GM12878 (cell line): ENCODE data around the gene CNTNAP2. TPM values are rescaled to one million over a fixed set of nuclear protein-coding genes. Genes with fewer than 3 reads are reported as not detected.

Experiments used
- ATAC-seq: fragments of 200-7000 bp; cut with Tn5 transposase; 3 replicates; pipeline ENCODE4 v1.9.1; 2020; ENCODE audit warnings: mild to moderate bottlenecking, moderate library complexity
- BruUV-seq: library from RNA; stranded (reverse); fragments of 400-500 nt; replicated peaks from 2 replicates; lab custom pipeline; 2021; lab: Mats Ljungman, UMichigan
- CTCF ChIA-PET: fragments of 300-600 bp; sonication (Branson Sonifier 250); formaldehyde crosslinking; extraction: SDS; loops from one replicate; lab custom pipeline; 2021; ENCODE audit warnings: inconsistent platforms; lab: Yijun Ruan, JAX
- POLR2A ChIA-PET: fragments of 350-600 bp; formaldehyde crosslinking; extraction: SDS; loops from one replicate; lab custom pipeline; 2021; ENCODE audit warnings: inconsistent platforms; lab: Charles Lee
- RAD21 ChIA-PET: fragments of 300-600 bp; sonication (Branson Sonifier 250); formaldehyde crosslinking; loops from one replicate; lab custom pipeline; 2023; ENCODE audit warnings: antibody characterized with exemption; ENCODE audit not compliant: unreplicated experiment; lab: Charles Lee
- SMC1A ChIA-PET: fragments of 300-600 bp; sonication (Branson Sonifier 250); formaldehyde crosslinking; loops from one replicate; lab custom pipeline; 2023; ENCODE audit not compliant: unreplicated experiment, uncharacterized antibody; lab: Charles Lee
- DNase-seq: peaks from one replicate; pipeline ENCODE4 v3.0.0-alpha.2; 2011; ENCODE audit warnings: low read depth, low spot score
- FAIRE-seq: peaks from 3 replicates; lab custom pipeline; 2011; peaks lifted over from hg19 to GRCh38; lab: Jason Lieb, UNC
- H2AFZ ChIP-seq: 2 replicates; pipeline ENCODE4 v1.6.0; 2011; ENCODE audit warnings: low read depth, low read length, control low read depth; ENCODE audit not compliant: control insufficient read depth
- H3K27ac ChIP-seq: 2 replicates; pipeline ENCODE4 v1.5.1; 2011; ENCODE audit warnings: control low read depth; ENCODE audit not compliant: control insufficient read depth, insufficient read depth
- H3K27me3 ChIP-seq, 2 experiments: replicated peaks in 1 of 2; 2 replicates each; pipeline versions ENCODE4 v1.6.0 to v1.6.1; 2011; ENCODE audit warnings: low read length in 1 of 2; ENCODE audit not compliant: control insufficient read depth in 2 of 2, insufficient read depth in 2 of 2
- H3K36me3 ChIP-seq, 2 experiments: 2 replicates each; pipeline ENCODE4 v1.5.1; 2011; ENCODE audit warnings: low read length in 1 of 2; ENCODE audit not compliant: control insufficient read depth in 2 of 2, insufficient read depth in 2 of 2
- H3K4me1 ChIP-seq: 2 replicates; pipeline ENCODE4 v1.6.1; 2011; ENCODE audit warnings: mild to moderate bottlenecking, low read length, moderate library complexity, mixed read lengths; ENCODE audit not compliant: control insufficient read depth, insufficient read depth
- H3K4me2 ChIP-seq: 2 replicates; pipeline ENCODE4 v1.6.0; 2011; ENCODE audit warnings: control low read depth; ENCODE audit not compliant: control insufficient read depth, insufficient read depth
- H3K4me3 ChIP-seq: fragments of 200-600 bp; sonication (generic); 2 replicates; pipeline ENCODE4 v1.5.1; 2016
- H3K79me2 ChIP-seq: 2 replicates; pipeline ENCODE4 v1.6.0; 2011; ENCODE audit warnings: low read length; ENCODE audit not compliant: control insufficient read depth, insufficient read depth
- H3K9ac ChIP-seq: 2 replicates; pipeline ENCODE4 v1.8.0; 2011; ENCODE audit warnings: low read length, control low read depth, mixed read lengths; ENCODE audit not compliant: control insufficient read depth, insufficient read depth
- H3K9me3 ChIP-seq: replicated peaks from 3 replicates; pipeline ENCODE4 v1.5.1; 2011; ENCODE audit warnings: mild to moderate bottlenecking, low read length; ENCODE audit not compliant: control insufficient read depth, insufficient read depth
- H4K20me1 ChIP-seq: 2 replicates; pipeline ENCODE4 v1.6.0; 2011; ENCODE audit not compliant: control insufficient read depth, insufficient read depth
- ASH2L ChIP-seq: fragments of 300-600, 200-600 bp; sonication (generic); IDR thresholded peaks from 2 replicates; pipeline ENCODE4 v1.6.1; 2017; ENCODE audit warnings: low read depth, mild to moderate bottlenecking, borderline replicate concordance
- CEBPZ ChIP-seq: fragments of 150-350 bp; IDR thresholded peaks from 2 replicates; pipeline ENCODE4 v1.6.1; 2016; ENCODE audit warnings: low read depth, low read length
- EP300 ChIP-seq, 2 experiments: fragments of 150-350 bp in 1 of 2; IDR thresholded peaks; 2 replicates each; pipeline ENCODE4 v1.6.1; 2011 to 2012; ENCODE audit warnings: low read depth in 2 of 2, low read length in 2 of 2, borderline replicate concordance in 1 of 2, improper control_type of control experiment in 1 of 2, inconsistent platforms in 1 of 2; ENCODE audit not compliant: control insufficient read depth in 1 of 2
- LARP7 ChIP-seq: fragments of 450-650 bp; IDR thresholded peaks from 2 replicates; pipeline ENCODE4 v1.6.1; 2017; ENCODE audit warnings: mild to moderate bottlenecking
- PKNOX1 ChIP-seq: fragments of 450-650 bp; IDR thresholded peaks from 2 replicates; pipeline ENCODE4 v1.6.1; 2016; ENCODE audit warnings: mild to moderate bottlenecking
- STAT1 ChIP-seq: fragments of 450-650 bp; conservative IDR thresholded peaks from 2 replicates; pipeline ENCODE4 v1.6.1; 2014; ENCODE audit warnings: antibody characterized with exemption, mild to moderate bottlenecking
- ZBTB33 ChIP-seq: fragments of 450-650 bp; IDR thresholded peaks from 2 replicates; pipeline ENCODE4 v1.6.1; 2017; ENCODE audit warnings: mild to moderate bottlenecking
- WGBS: methylation state at CpG from one replicate; pipeline ENCODE4 v1.1.6; 2016; ENCODE audit warnings: low lambda C conversion rate; ENCODE audit not compliant: insufficient replicate concordance, insufficient coverage; ENCODE audit errors: missing lambda C conversion rate; 5-methylcytosine and 5-hydroxymethylcytosine counted together
- in situ Hi-C: fragments of 300-500 bp; cut with MboI; formaldehyde crosslinking; loops from 9 replicates; pipeline ENCODE4 v1.14.3; 2018; ENCODE audit warnings: mixed read lengths
- intact Hi-C: fragments of 100-400 bp; cut with micrococcal nuclease; formaldehyde crosslinking; loops from one replicate; pipeline ENCODE4 v1.14.2; 2022; ENCODE audit not compliant: unreplicated experiment
- polyA plus RNA-seq, 11 experiments: library from polyadenylated mRNA; depleted of rRNA in 4 of 11; unstranded in 6 of 11; stranded (reverse) in 5 of 11; fragments of >200 nt; fragmentation: Nextera tagmentation in 4 of 11; fragmentation: Illumina TruSeq in 1 of 11; extraction: Ambion mirVana in 4 of 11; extraction: Trizol in 1 of 11; gene quantifications; 1 replicate in 1 of 11; 2 replicates in 10 of 11; pipeline versions ENCODE4 v1.2.1 to v1.2.3, GENCODE V29; 2011 to 2016; ENCODE audit warnings: inconsistent platforms in 2 of 11, missing spikeins in 2 of 11, low read depth in 1 of 11
- total RNA-seq, 4 experiments: library from RNA; depleted of rRNA in 3 of 4; stranded (reverse); fragments of >200 nt in 3 of 4; fragmentation: Illumina TruSeq in 1 of 4; extraction: Trizol in 1 of 4; gene quantifications; 2 replicates each; pipeline versions ENCODE4 v1.2.1 to v1.2.3, GENCODE V29; 2013 to 2021

Gene CNTNAP2
- total and polyA plus RNA-seq, 10 of the 15 experiments (the other 5 are each of a cell fraction or from before 2014, with no cell fraction given) = 0.03 to 0.08 (median 0.03) TPM; not detected in 7

GRCh38 chr7:147029953-147030352, 913.4 kb downstream of the CNTNAP2 start:
- ChIA-PET POLR2A (no interaction called here), SMC1A (no interaction called here), CTCF (no interaction called here), RAD21 (no interaction called here)
- FAIRE-seq = no peak
- Histone ChIP-seq H3K27me3 (no peaks in the 10 kb centered on the region), H3K4me1 (no peaks in the 10 kb centered on the region), H3K79me2 (no peaks in the 10 kb centered on the region), H2AFZ (no peak overlapping the region), H3K27ac (no peak overlapping the region), H3K9ac (no peak overlapping the region), H3K9me3 (no peaks in the 10 kb centered on the region), H3K36me3 (no peaks in the 10 kb centered on the region), H3K4me2 (no peak overlapping the region), H4K20me1 (no peaks in the 10 kb centered on the region), H3K4me3 (no peak overlapping the region)
- ATAC-seq = no peak
- no peak for DNase-seq
- intact Hi-C loops = no loop called here
- BruUV-seq = no TSS peak
- in situ Hi-C loops = no loop called here
- WGBS = 4% methylated on average over 1 of the region's 1 CpG
- no peak for TF ChIP-seq ASH2L
- no peak for TF ChIP-seq STAT1

GRCh38 chr7:147033641-147034040, 917.0 kb downstream of the CNTNAP2 start:
- H3K27me3 ChIP-seq = no peaks in the 10 kb centered on the region
- TF ChIP-seq ZBTB33 (no peak), LARP7 (no peak), PKNOX1 (no peak), CEBPZ (no peak), EP300 (IDR thresholded peaks at IDR 0.05; ENCODE audit: borderline replicate concordance in 1 of 2, control insufficient read depth in 1 of 2, low read depth in 2 of 2, low read length in 2 of 2) (no peak)
- no peak overlapping the region for H3K27ac ChIP-seq
- no peak for ATAC-seq
- no peak overlapping the region for H3K9ac ChIP-seq
- H3K4me1 ChIP-seq = no peaks in the 10 kb centered on the region
- H3K4me3 ChIP-seq = no peak overlapping the region
- H3K79me2 ChIP-seq = no peaks in the 10 kb centered on the region
- H3K9me3 ChIP-seq = no peaks in the 10 kb centered on the region
- BruUV-seq = no TSS peak
- RAD21 ChIA-PET = no interaction called here
- WGBS = 82% methylated on average over 1 of the region's 1 CpG
- H2AFZ ChIP-seq = no peak overlapping the region
- FAIRE-seq = no peak
- no peaks in the 10 kb centered on the region for H4K20me1 ChIP-seq
- intact Hi-C loops (no loop called here), in situ Hi-C loops (no loop called here)
- CTCF ChIA-PET = no interaction called here
- no peak for DNase-seq
- SMC1A ChIA-PET = no interaction called here
- no peak overlapping the region for H3K4me2 ChIP-seq
- no peaks in the 10 kb centered on the region for H3K36me3 ChIP-seq
- POLR2A ChIA-PET = no interaction called here
